Neuronal stem cell (in vitro differentiated cells): ENCODE measurements around the gene GRAP2.

Source experiments
- DNase-seq: peaks from one replicate; pipeline ENCODE4 v3.0.0-alpha.2; 2013; ENCODE audit warnings: low spot score
- H2AFZ ChIP-seq: one replicate; pipeline ENCODE4 v1.6.1; 2013; ENCODE audit warnings: mild to moderate bottlenecking, low read length, inconsistent platforms
- H2AK5ac ChIP-seq: 2 replicates; pipeline ENCODE4 v1.6.1; 2013; ENCODE audit warnings: low read depth, mild to moderate bottlenecking, inconsistent platforms, low read length, moderate library complexity, mixed read lengths
- H2BK120ac ChIP-seq: 2 replicates; pipeline ENCODE4 v1.6.1; 2013; ENCODE audit warnings: low read depth, mild to moderate bottlenecking, inconsistent platforms, low read length, moderate library complexity, mixed read lengths
- H2BK12ac ChIP-seq: one replicate; pipeline ENCODE4 v1.6.1; 2013; ENCODE audit warnings: low read length, inconsistent platforms
- H2BK15ac ChIP-seq: 2 replicates; pipeline ENCODE4 v1.6.1; 2013; ENCODE audit warnings: mild to moderate bottlenecking, low read length, inconsistent platforms, mixed read lengths
- H2BK5ac ChIP-seq: one replicate; pipeline ENCODE4 v1.6.1; 2013; ENCODE audit warnings: inconsistent platforms, mild to moderate bottlenecking, low read length, moderate library complexity
- H3K14ac ChIP-seq: one replicate; pipeline ENCODE4 v1.6.1; 2013; ENCODE audit warnings: low read length, inconsistent platforms
- H3K18ac ChIP-seq: 2 replicates; pipeline ENCODE4 v1.6.1; 2013; ENCODE audit warnings: low read length, inconsistent platforms
- H3K23ac ChIP-seq: 2 replicates; pipeline ENCODE4 v1.6.1; 2013; ENCODE audit warnings: low read depth, mild to moderate bottlenecking, mixed read lengths, low read length, inconsistent platforms; ENCODE audit not compliant: poor library complexity
- H3K27ac ChIP-seq: replicated peaks from 3 replicates; pipeline ENCODE4 v1.5.1; 2013; ENCODE audit warnings: low read length, inconsistent platforms
- H3K27me3 ChIP-seq, 3 experiments: 2 replicates each; pipeline ENCODE4 v1.6.1; 2013; ENCODE audit warnings: low read length in 3 of 3, mild to moderate bottlenecking in 2 of 3, inconsistent platforms in 1 of 3, low read depth in 1 of 3, mixed read lengths in 1 of 3, moderate library complexity in 1 of 3; ENCODE audit not compliant: control insufficient read depth in 3 of 3, insufficient read depth in 3 of 3
- H3K36me3 ChIP-seq, 2 donors: replicated peaks in 1 of 2; 2 replicates each; pipeline ENCODE4 v1.6.1; 2013; ENCODE audit warnings: low read length in 2 of 2; ENCODE audit not compliant: control insufficient read depth in 2 of 2, insufficient read depth in 2 of 2
- H3K4ac ChIP-seq: 2 replicates; pipeline ENCODE4 v1.6.1; 2013; ENCODE audit warnings: inconsistent platforms, mild to moderate bottlenecking, low read length, moderate library complexity
- H3K4me1 ChIP-seq, 2 donors: 1 replicate in 1 of 2; 2 replicates in 1 of 2; pipeline ENCODE4 v1.6.1; 2013; ENCODE audit warnings: low read length in 2 of 2, low read depth in 1 of 2; ENCODE audit not compliant: control insufficient read depth in 2 of 2, insufficient read depth in 1 of 2
- H3K4me2 ChIP-seq: one replicate; pipeline ENCODE4 v1.6.1; 2013; ENCODE audit warnings: mild to moderate bottlenecking, low read length, inconsistent platforms; ENCODE audit not compliant: insufficient read depth, poor library complexity, severe bottlenecking
- H3K4me3 ChIP-seq, 2 donors: 2 replicates each; pipeline ENCODE4 v1.5.1; 2013; ENCODE audit warnings: low read length in 2 of 2, mild to moderate bottlenecking in 2 of 2, inconsistent platforms in 1 of 2, moderate library complexity in 1 of 2
- H3K79me1 ChIP-seq: one replicate; pipeline ENCODE4 v1.6.1; 2013; ENCODE audit warnings: low read depth, mild to moderate bottlenecking, inconsistent platforms, low read length, moderate library complexity
- H3K9ac ChIP-seq: one replicate; pipeline ENCODE4 v1.6.1; 2013; ENCODE audit warnings: mild to moderate bottlenecking, low read depth, low read length, inconsistent platforms; ENCODE audit not compliant: poor library complexity
- H3K9me3 ChIP-seq, 2 donors: replicated peaks in 1 of 2; 2 replicates each; pipeline versions ENCODE3 to v1.6.1; 2013; ENCODE audit warnings: low read length in 2 of 2, mild to moderate bottlenecking in 2 of 2, inconsistent platforms in 1 of 2, low read depth in 1 of 2, mixed read lengths in 1 of 2, moderate library complexity in 1 of 2; ENCODE audit not compliant: control insufficient read depth in 2 of 2, insufficient read depth in 1 of 2
- H4K8ac ChIP-seq: one replicate; pipeline ENCODE4 v1.6.1; 2013; ENCODE audit warnings: low read depth, mild to moderate bottlenecking, inconsistent platforms, low read length, moderate library complexity
- H4K91ac ChIP-seq: one replicate; pipeline ENCODE4 v1.6.1; 2013; ENCODE audit warnings: low read length, low read depth, mild to moderate bottlenecking, inconsistent platforms; ENCODE audit not compliant: poor library complexity
- WGBS, 2 donors: extraction: QIAGEN DNeasy Blood & Tissue Kit; methylation state at CpG; one replicate each; pipeline ENCODE4 v1.1.7; 2013; ENCODE audit warnings: missing lambda C conversion rate in 2 of 2, mixed read lengths in 1 of 2; ENCODE audit not compliant: insufficient read length in 2 of 2, insufficient replicate concordance in 1 of 2; ENCODE audit errors: extremely low coverage in 2 of 2; 5-methylcytosine and 5-hydroxymethylcytosine counted together

GRAP2 gene

GRCh38 chr22:39989633-39990032 is 88.7 kb downstream of the GRAP2 start:
- H2BK12ac ChIP-seq: no peak overlapping the region
- H2BK120ac ChIP-seq: no peak overlapping the region
- no peak overlapping the region for H2BK5ac ChIP-seq
- no peak overlapping the region for H2AK5ac ChIP-seq
- no peak overlapping the region for H3K23ac ChIP-seq
- no peak overlapping the region for H4K8ac ChIP-seq
- H3K9me3 ChIP-seq: no peaks in the 10 kb centered on the region
- no peak overlapping the region for H3K4ac ChIP-seq
- H4K91ac ChIP-seq: no peak overlapping the region
- H2BK15ac ChIP-seq: no peak overlapping the region
- no peak overlapping the region for H3K14ac ChIP-seq
- peaks cover 3 to 67% (median 22%) of the 10 kb centered on the region in 3 experiments for H3K27me3 ChIP-seq
- no peak for DNase-seq
- H3K4me3 ChIP-seq: no peak overlapping the region
- no CpG with 5 or more reads among the region's 7 CpGs for WGBS, 2 donors
- no peak overlapping the region for H3K4me2 ChIP-seq
- H3K4me1 ChIP-seq: no peaks in the 10 kb centered on the region
- H3K27ac ChIP-seq: no peak overlapping the region
- H3K9ac ChIP-seq: no peak overlapping the region
- H2AFZ ChIP-seq: no peak overlapping the region
- H3K36me3 ChIP-seq: no peaks in the 10 kb centered on the region
- H3K18ac ChIP-seq: peak overlapping the region; percentile 48
- no peaks in the 10 kb centered on the region for H3K79me1 ChIP-seq

DNA sequence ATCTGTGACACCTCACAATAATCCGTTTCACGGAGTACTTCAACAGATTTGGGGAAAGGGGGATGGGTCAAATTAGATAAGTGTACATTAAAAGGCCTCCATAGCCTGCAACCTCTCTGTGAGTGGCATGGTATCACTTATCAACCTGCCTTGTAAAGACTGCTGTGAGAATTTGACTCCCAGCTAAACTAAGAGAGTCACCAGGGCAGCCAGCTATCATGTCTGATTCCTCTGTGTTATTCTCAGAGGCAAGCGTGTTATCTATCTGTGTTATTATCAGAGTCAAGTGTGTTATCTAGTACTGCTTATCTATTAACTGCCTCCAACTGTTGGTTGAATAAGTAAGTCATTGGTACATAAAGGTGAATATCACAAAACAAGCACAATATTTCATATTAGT is 89.8 kb downstream of the GRAP2 start:
- H2AFZ ChIP-seq: no peak overlapping the region
- no peak overlapping the region for H3K4me2 ChIP-seq
- H3K4me3 ChIP-seq: no peak overlapping the region
- H2BK5ac ChIP-seq: no peak overlapping the region
- H3K9me3 ChIP-seq: peaks cover 0 to 2% of the 10 kb centered on the region in 2 donors
- WGBS, 2 donors: no CpG with 5 or more reads among the region's 3 CpGs
- no peak overlapping the region for H4K91ac ChIP-seq
- no peak overlapping the region for H3K18ac ChIP-seq
- no peaks in the 10 kb centered on the region for H3K79me1 ChIP-seq
- no peaks in the 10 kb centered on the region for H3K36me3 ChIP-seq
- DNase-seq: no peak
- H3K27ac ChIP-seq: no peak overlapping the region
- H4K8ac ChIP-seq: no peak overlapping the region
- peaks cover 8 to 69% (median 32%) of the 10 kb centered on the region in 3 experiments for H3K27me3 ChIP-seq
- no peak overlapping the region for H3K14ac ChIP-seq
- no peak overlapping the region for H2BK15ac ChIP-seq
- peaks cover 0 to 2% of the 10 kb centered on the region in 2 donors for H3K4me1 ChIP-seq
- no peak overlapping the region for H2BK12ac ChIP-seq
- no peak overlapping the region for H3K23ac ChIP-seq
- no peak overlapping the region for H2BK120ac ChIP-seq
- no peak overlapping the region for H3K4ac ChIP-seq
- H2AK5ac ChIP-seq: no peak overlapping the region
- no peak overlapping the region for H3K9ac ChIP-seq

- Histone ChIP-seq H2BK5ac (no peak overlapping the region), H3K27me3 (peaks cover 10 to 71% (median 36%) of the 10 kb centered on the region in 3 experiments), H3K4me3 (no peak overlapping the region), H3K9ac (no peak overlapping the region), H2BK15ac (no peak overlapping the region), H2BK12ac (no peak overlapping the region), H4K8ac (no peak overlapping the region), H3K9me3 (peaks cover 0 to 2% of the 10 kb centered on the region in 2 donors), H3K4ac (no peak overlapping the region), H3K14ac (no peak overlapping the region), H3K4me2 (no peak overlapping the region), H2AK5ac (no peak overlapping the region), H3K27ac (no peak overlapping the region), H3K79me1 (no peaks in the 10 kb centered on the region), H3K36me3 (no peaks in the 10 kb centered on the region), H3K18ac (no peak overlapping the region), H3K23ac (no peak overlapping the region), H2BK120ac (no peak overlapping the region), H2AFZ (no peak overlapping the region), H4K91ac (no peak overlapping the region), H3K4me1 (peaks cover 0 to 2% of the 10 kb centered on the region in 2 donors)
- WGBS, 2 donors: no CpG with 5 or more reads among the region's 9 CpGs
- no peak for DNase-seq
Measured at GRCh38 chr22:39991159-39991860, 90.4 kb downstream of the GRAP2 start.

DNA sequence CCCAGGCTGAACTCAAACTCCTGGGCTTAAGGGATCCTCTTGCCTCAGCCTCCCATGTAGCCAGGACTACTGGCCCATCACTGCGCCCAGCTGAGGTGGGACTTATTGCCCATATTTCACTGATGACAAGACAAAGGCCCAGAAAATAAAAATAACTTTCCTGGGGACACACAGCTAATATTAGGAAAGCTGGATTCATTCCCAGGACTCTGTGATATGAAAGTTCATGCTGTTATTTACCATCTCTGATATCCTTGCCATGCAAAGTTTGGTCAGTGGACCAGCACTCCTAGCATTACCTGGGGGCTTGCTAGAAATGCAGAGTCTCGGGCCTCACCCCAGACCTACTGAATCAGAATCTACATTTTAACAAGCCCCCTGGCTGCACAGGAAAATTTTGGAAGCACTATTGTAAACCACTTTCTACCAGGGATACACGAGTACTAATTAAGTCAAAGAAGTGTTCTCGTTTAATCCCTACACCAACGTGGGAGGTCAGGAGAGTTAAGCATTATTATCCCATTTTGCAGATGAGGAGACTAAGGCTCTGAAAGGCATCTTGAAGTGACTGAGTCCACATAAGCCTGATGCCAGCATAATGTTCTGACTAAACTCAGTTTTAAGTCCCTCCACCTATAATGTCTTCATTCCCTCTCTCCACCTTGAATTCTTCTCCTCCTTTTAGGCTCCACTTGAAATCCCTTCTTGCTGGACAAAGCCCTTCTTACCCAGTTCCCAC is 91.4 kb downstream of the GRAP2 start:
- WGBS, 2 donors: no CpG with 5 or more reads among the region's 5 CpGs
- H3K27me3 ChIP-seq: peaks cover 10 to 74% (median 36%) of the 10 kb centered on the region in 3 experiments

More for the DNA sequence above, 91.4 kb downstream of the GRAP2 start:
- H3K9me3 ChIP-seq: peaks cover 0 to 2% of the 10 kb centered on the region in 2 donors
- no peak overlapping the region for H3K4ac ChIP-seq
- H3K27ac ChIP-seq: no peak overlapping the region
- no peak overlapping the region for H2AFZ ChIP-seq
- H3K23ac ChIP-seq: no peak overlapping the region
- peaks cover 5 to 8% of the 10 kb centered on the region in 2 donors for H3K4me1 ChIP-seq
- no peak overlapping the region for H2BK12ac ChIP-seq
- no peak overlapping the region for H4K91ac ChIP-seq
- H2AK5ac ChIP-seq: no peak overlapping the region
- no peak overlapping the region for H3K14ac ChIP-seq
- no peak overlapping the region for H2BK120ac ChIP-seq
- no peak overlapping the region for H2BK15ac ChIP-seq
- H3K36me3 ChIP-seq: no peaks in the 10 kb centered on the region
- H4K8ac ChIP-seq: no peak overlapping the region
- no peak overlapping the region for H3K4me3 ChIP-seq
- H2BK5ac ChIP-seq: no peak overlapping the region
- no peak overlapping the region for H3K18ac ChIP-seq
- H3K79me1 ChIP-seq: no peaks in the 10 kb centered on the region
- H3K9ac ChIP-seq: no peak overlapping the region
- H3K4me2 ChIP-seq: no peak overlapping the region
- no peak for DNase-seq
